T-helper 17 cell (primary cell): ENCODE measurements around the gene UMODL1. TPM values are rescaled to one million over a fixed set of nuclear protein-coding genes. Genes with fewer than 3 reads are reported as not detected.
"Not testable (repeated sequence)": the region's sequence is repeated elsewhere in the genome, so short reads cannot be mapped to it uniquely, and the experiment has no call there.

Experiments
- ATAC-seq: fragments of 150-1000 bp; cut with Tn5 transposase; 2 replicates; pipeline ENCODE4 v1.10.0; 2021; ENCODE audit warnings: mild to moderate bottlenecking, moderate library complexity
- DNase-seq, 3 donors: peaks; one replicate each; pipeline versions ENCODE4 v3.0.0 to v3.0.0-alpha.2; 2020 to 2021
- H3K9me3 ChIP-seq: one replicate; pipeline ENCODE4 v1.7.0; 2013; ENCODE audit warnings: low read length, mild to moderate bottlenecking; ENCODE audit not compliant: control insufficient read depth, poor library complexity, severe bottlenecking
- H3K27ac Mint-ChIP-seq: one replicate; pipeline ENCODE4 v1.8.0; 2022; ENCODE audit warnings: mild to moderate bottlenecking, moderate library complexity, mixed read lengths
- H3K27me3 Mint-ChIP-seq: one replicate; pipeline ENCODE4 v1.8.0; 2022; ENCODE audit warnings: mixed read lengths
- H3K36me3 Mint-ChIP-seq: one replicate; pipeline ENCODE4 v1.8.0; 2022; ENCODE audit warnings: low read depth, mixed read lengths
- H3K4me1 Mint-ChIP-seq: one replicate; pipeline ENCODE4 v1.8.0; 2022; ENCODE audit warnings: mild to moderate bottlenecking, mixed read lengths
- H3K4me3 Mint-ChIP-seq: one replicate; pipeline ENCODE4 v1.8.0; 2022; ENCODE audit warnings: mild to moderate bottlenecking, moderate library complexity, mixed read lengths
- total RNA-seq, 4 donors: library from RNA in 2 of 4; stranded (reverse) in 2 of 4; gene quantifications; one replicate each; pipeline ENCODE4 v1.2.3 and lab custom pipeline; 2022 to 2026

UMODL1 gene
- total RNA-seq, 2 donors from 2014 or later = 0.23 to 0.99 TPM

DNA sequence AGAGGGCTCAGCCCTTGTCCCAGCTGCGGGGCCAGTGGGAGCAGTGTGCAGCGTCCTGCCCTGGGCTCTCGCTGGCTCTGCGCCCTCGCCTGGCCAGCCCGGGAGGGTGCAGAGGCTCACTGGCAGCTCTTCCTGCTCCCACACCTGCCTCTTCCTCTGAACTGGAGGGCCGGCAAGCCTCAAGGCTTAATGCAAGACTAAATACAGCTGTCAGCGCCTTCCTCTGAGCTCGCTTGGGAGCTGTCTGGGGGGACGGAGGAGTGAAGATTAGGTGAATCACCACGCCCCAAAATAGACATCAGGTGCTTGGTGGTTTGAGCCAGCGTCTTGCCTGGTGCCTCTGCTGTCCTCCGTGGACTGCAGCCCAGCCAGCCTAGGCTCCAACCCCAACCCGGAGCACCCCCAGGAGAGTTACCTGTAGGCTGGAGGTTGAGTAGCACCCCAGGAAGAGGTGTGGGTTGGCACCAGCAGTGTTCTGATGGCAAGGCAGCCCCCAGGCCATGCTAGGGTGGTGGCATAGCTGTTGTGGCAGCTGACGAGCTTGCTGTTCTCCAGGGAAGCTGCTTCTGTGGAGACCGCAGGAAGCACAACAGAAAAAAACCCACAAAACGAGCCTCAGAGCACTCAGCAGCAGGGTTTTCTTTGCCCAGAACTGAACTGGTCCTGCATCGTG is 36.9 kb downstream of the UMODL1 start:
- Mint-ChIP-seq H3K27ac (no peak overlapping the region), H3K27me3 (peaks cover 12% of the 10 kb centered on the region), H3K36me3 (no peaks in the 10 kb centered on the region), H3K4me1 (peaks cover 5% of the 10 kb centered on the region), H3K4me3 (peak overlapping the region; percentile 73)
- DNase-seq = peak; percentile 27 to 65 (median 50)
- H3K9me3 ChIP-seq = no peaks in the 10 kb centered on the region
- ATAC-seq = peak; percentile 98

GRCh38 chr21:42108554-42109340 is 37.6 kb downstream of the UMODL1 start:
- peaks cover 18% of the 10 kb centered on the region for H3K27me3 Mint-ChIP-seq
- DNase-seq = no peak
- H3K4me1 Mint-ChIP-seq = peaks cover 5% of the 10 kb centered on the region
- no peak overlapping the region for H3K4me3 Mint-ChIP-seq
- no peak overlapping the region for H3K27ac Mint-ChIP-seq
- ATAC-seq = no peak
- no peaks in the 10 kb centered on the region for H3K9me3 ChIP-seq
- H3K36me3 Mint-ChIP-seq = no peaks in the 10 kb centered on the region

DNA sequence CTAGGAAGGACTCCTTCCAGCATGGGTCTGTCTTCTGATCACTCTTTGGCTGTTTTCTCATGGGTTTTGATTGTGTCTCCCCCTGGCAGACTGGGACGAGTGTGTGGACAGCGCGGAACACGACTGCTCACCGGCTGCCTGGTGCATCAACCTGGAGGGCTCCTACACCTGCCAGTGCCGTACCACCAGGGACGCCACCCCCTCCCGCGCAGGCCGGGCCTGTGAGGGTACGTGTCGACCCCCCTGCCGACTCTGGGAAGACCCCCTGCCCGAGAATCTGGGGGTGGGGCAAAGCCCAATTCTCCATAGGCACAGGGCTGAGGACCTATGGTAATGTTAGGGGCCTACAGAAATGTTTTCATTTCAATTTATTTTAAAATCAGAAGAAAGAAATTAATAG is 38.4 kb downstream of the UMODL1 start:
- no peaks in the 10 kb centered on the region for H3K9me3 ChIP-seq
- Mint-ChIP-seq H3K4me1 (peaks cover 5% of the 10 kb centered on the region), H3K27ac (no peak overlapping the region), H3K4me3 (no peak overlapping the region), H3K36me3 (no peaks in the 10 kb centered on the region), H3K27me3 (peaks cover 25% of the 10 kb centered on the region)
- ATAC-seq (no peak), DNase-seq (no peak)

- Mint-ChIP-seq H3K4me1 (peaks cover 5% of the 10 kb centered on the region), H3K27ac (no peak overlapping the region), H3K4me3 (no peak overlapping the region), H3K36me3 (no peaks in the 10 kb centered on the region), H3K27me3 (peaks cover 30% of the 10 kb centered on the region)
- no peaks in the 10 kb centered on the region for H3K9me3 ChIP-seq
- ATAC-seq (no peak), DNase-seq (no peak)
Observed at GRCh38 chr21:42109873-42110525, 38.9 kb downstream of the UMODL1 start.

DNA sequence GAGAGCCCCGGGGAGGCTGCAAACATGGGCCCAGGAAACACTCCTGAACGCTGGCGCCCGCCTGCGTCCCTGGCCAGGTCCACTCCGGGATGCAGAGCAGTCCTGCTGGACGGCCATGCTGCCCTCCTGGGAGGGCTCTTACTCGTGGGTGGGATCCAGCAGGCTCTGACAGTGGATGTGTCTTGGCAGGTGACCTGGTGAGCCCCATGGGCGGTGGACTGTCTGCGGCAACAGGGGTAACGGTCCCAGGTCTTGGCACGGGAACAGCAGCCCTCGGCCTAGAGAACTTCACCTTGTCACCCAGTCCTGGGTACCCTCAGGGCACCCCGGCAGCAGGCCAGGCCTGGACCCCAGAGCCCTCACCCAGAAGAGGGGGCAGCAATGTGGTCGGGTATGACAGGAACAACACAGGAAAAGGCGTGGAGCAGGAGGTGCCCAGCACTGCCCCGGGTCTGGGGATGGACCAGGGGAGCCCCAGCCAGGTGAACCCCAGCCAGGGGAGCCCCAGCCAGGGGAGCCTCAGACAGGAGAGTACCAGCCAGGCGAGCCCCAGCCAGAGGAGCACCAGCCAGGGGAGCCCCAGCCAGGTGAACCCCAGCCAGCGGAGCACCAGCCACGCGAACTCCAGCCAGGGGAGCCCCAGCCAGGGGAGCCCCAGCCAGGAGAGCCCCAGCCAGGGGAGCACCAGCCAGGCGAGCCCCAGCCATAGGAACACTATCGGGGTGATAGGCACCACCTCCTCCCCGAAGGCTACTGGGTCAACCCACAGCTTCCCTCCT is 39.8 kb downstream of the UMODL1 start:
- no peaks in the 10 kb centered on the region for H3K9me3 ChIP-seq
- H3K4me3 Mint-ChIP-seq = no peak overlapping the region
- H3K36me3 Mint-ChIP-seq = peaks cover 2% of the 10 kb centered on the region
- H3K27ac Mint-ChIP-seq = no peak overlapping the region
- H3K4me1 Mint-ChIP-seq = peaks cover 5% of the 10 kb centered on the region
- ATAC-seq (no peak), DNase-seq (no peak)
- H3K27me3 Mint-ChIP-seq = peaks cover 34% of the 10 kb centered on the region

- Mint-ChIP-seq H3K27me3 (peaks cover 34% of the 10 kb centered on the region), H3K27ac (no peak overlapping the region), H3K4me1 (peaks cover 5% of the 10 kb centered on the region), H3K36me3 (peaks cover 2% of the 10 kb centered on the region), H3K4me3 (no peak overlapping the region)
- DNase-seq (no peak), ATAC-seq (no peak)
- H3K9me3 ChIP-seq = no peaks in the 10 kb centered on the region
Observed at GRCh38 chr21:42111470-42111743, 40.3 kb downstream of the UMODL1 start.

DNA sequence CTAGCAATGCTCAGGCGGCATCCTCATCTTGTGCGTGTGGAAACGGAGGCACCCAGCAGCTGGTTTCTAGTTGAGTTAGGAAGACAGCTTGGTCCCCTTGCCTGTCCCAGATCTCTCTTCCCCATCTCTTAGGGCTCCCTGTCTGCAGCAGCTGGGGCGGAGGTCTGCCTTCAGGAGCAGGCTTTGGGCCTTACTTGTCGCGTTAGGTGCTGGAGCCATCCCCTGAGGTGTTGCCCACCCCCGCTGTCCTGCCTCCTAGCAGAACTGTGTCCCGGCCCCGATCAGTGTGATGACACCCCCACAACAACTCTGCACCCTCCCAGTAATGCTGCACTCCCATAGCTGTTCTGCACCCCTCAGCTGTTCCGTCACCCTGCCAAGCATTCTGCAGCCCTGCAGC is 40.7 kb downstream of the UMODL1 start:
- no peak for DNase-seq
- Mint-ChIP-seq H3K27ac (no peak overlapping the region), H3K27me3 (peaks cover 34% of the 10 kb centered on the region), H3K4me3 (no peak overlapping the region), H3K36me3 (peaks cover 2% of the 10 kb centered on the region), H3K4me1 (peaks cover 5% of the 10 kb centered on the region)
- ATAC-seq = no peak
- no peaks in the 10 kb centered on the region for H3K9me3 ChIP-seq

- H3K27me3 Mint-ChIP-seq = peaks cover 36% of the 10 kb centered on the region
- no peak overlapping the region for H3K4me3 Mint-ChIP-seq
- H3K4me1 Mint-ChIP-seq = peaks cover 8% of the 10 kb centered on the region
- H3K36me3 Mint-ChIP-seq = peaks cover 2% of the 10 kb centered on the region
- DNase-seq (no peak), ATAC-seq (no peak)
- H3K27ac Mint-ChIP-seq = no peak overlapping the region
- no peaks in the 10 kb centered on the region for H3K9me3 ChIP-seq
Observed at GRCh38 chr21:42112238-42112637, 41.1 kb downstream of the UMODL1 start.

GRCh38 chr21:42112857-42113256 is 41.7 kb downstream of the UMODL1 start:
- no peak for DNase-seq
- no peaks in the 10 kb centered on the region for H3K9me3 ChIP-seq
- Mint-ChIP-seq H3K36me3 (peaks cover 2% of the 10 kb centered on the region), H3K27me3 (peaks cover 42% of the 10 kb centered on the region), H3K4me3 (no peak overlapping the region), H3K4me1 (peaks cover 8% of the 10 kb centered on the region), H3K27ac (no peak overlapping the region)
- no peak for ATAC-seq

GRCh38 chr21:42113926-42114409 is 42.9 kb downstream of the UMODL1 start:
- ATAC-seq (no peak), DNase-seq (no peak)
- Mint-ChIP-seq H3K4me3 (no peak overlapping the region), H3K36me3 (peaks cover 2% of the 10 kb centered on the region), H3K4me1 (peaks cover 9% of the 10 kb centered on the region), H3K27me3 (peaks cover 53% of the 10 kb centered on the region), H3K27ac (no peak overlapping the region)
- H3K9me3 ChIP-seq = no peaks in the 10 kb centered on the region

- DNase-seq (no peak), ATAC-seq (no peak)
- H3K9me3 ChIP-seq = no peaks in the 10 kb centered on the region
- H3K4me3 Mint-ChIP-seq = no peak overlapping the region
- H3K4me1 Mint-ChIP-seq = peaks cover 9% of the 10 kb centered on the region
- H3K36me3 Mint-ChIP-seq = peaks cover 2% of the 10 kb centered on the region
- peaks cover 60% of the 10 kb centered on the region for H3K27me3 Mint-ChIP-seq
- no peak overlapping the region for H3K27ac Mint-ChIP-seq
Observed at GRCh38 chr21:42114646-42115045, 43.5 kb downstream of the UMODL1 start.

DNA sequence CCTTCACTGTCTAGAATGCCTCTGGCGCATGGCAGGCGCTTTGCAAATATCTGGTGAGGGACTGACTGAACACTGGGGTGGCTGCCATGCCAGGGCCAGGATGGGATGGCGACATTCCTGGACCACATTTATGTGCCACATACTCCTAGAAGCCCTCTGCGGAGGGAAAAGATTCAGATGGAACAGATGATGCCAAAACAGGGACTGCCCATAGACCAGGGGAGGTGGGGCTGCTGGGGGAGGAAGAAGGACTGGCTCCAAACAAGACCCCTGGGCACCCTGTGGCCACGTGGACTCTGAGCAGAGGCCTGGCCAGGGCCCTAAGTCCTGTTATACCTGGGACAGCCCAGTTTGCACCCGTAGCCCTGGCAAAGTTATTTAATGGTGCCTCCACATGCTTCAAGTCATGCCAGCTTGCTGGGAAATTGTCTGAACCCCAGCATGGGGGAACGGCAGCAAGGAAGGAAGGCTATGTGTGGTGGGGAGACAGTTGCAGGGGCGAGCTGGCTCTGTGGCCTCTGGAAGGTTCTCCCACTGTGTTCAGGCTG is 44.1 kb downstream of the UMODL1 start:
- Mint-ChIP-seq H3K27me3 (peaks cover 63% of the 10 kb centered on the region), H3K4me3 (no peak overlapping the region), H3K4me1 (peaks cover 9% of the 10 kb centered on the region), H3K36me3 (peaks cover 2% of the 10 kb centered on the region), H3K27ac (no peak overlapping the region)
- ATAC-seq (no peak), DNase-seq (no peak)
- no peaks in the 10 kb centered on the region for H3K9me3 ChIP-seq

- peaks cover 76% of the 10 kb centered on the region for H3K27me3 Mint-ChIP-seq
- H3K27ac Mint-ChIP-seq, H3K4me1 Mint-ChIP-seq, ATAC-seq, H3K4me3 Mint-ChIP-seq, DNase-seq, H3K9me3 ChIP-seq, H3K36me3 Mint-ChIP-seq: not testable (repeated sequence)
Observed at GRCh38 chr21:42116551-42116950, 45.4 kb downstream of the UMODL1 start.
